ENCODE data around the gene SYT15. TPM values are rescaled to one million over a fixed set of nuclear protein-coding genes. Genes with fewer than 3 reads are reported as not detected.

The SYT15 gene
- total and polyA plus RNA-seq, 10 of the 15 experiments (the other 5 are each of a cell fraction or from before 2014, with no cell fraction given): 0.03 to 0.67 (median 0.15) TPM

GRCh38 chr10:46538155-46538554, 40.8 kb upstream of the SYT15 start (continued):
- TF ChIP-seq ZNF274 (IDR thresholded peaks at IDR 0.05; ENCODE audit: insufficient read depth, insufficient read length) (no peak), POLR2AphosphoS5 (IDR thresholded peaks at IDR 0.05; ENCODE audit: low read length) (no peak)
- TF ChIP-seq, protein P1, sequence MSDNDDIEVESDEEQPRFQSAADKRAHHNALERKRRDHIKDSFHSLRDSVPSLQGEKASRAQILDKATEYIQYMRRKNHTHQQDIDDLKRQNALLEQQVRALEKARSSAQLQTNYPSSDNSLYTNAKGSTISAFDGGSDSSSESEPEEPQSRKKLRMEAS (IDR thresholded peaks at IDR 0.05; ENCODE audit: low read depth, low read length): no peak

- ChIA-PET SMC1A (ENCODE audit: uncharacterized antibody, unreplicated experiment) (interaction anchor here (1.1 kb wide), 1 partner anchor 14 kb away, joined by 5 read pairs; no protein-coding TSS in a partner anchor), RAD21 (ENCODE audit: unreplicated experiment) (no interaction called here), POLR2A (no interaction called here), CTCF (no interaction called here)
- Histone ChIP-seq H3K4me1 (ENCODE audit: control insufficient read depth, insufficient read depth, low read length) (no peaks in the 10 kb centered on the region), H2AFZ (ENCODE audit: control insufficient read depth, low read depth, low read length) (no peak overlapping the region), H3K4me2 (ENCODE audit: control insufficient read depth, insufficient read depth) (no peak overlapping the region), H4K20me1 (ENCODE audit: control insufficient read depth, insufficient read depth) (no peaks in the 10 kb centered on the region), H3K4me3 (no peak overlapping the region), H3K9me3 (replicated peaks; ENCODE audit: control insufficient read depth, insufficient read depth, low read length) (no peaks in the 10 kb centered on the region), H3K79me2 (ENCODE audit: control insufficient read depth, insufficient read depth, low read length) (no peaks in the 10 kb centered on the region), H3K27me3 (replicated peaks in 1 of 2; ENCODE audit: control insufficient read depth in 2 of 2, insufficient read depth in 2 of 2, low read length in 1 of 2) (peaks cover 0 to 2% of the 10 kb centered on the region in 2 experiments; a peak in 1 of 4 replicates), H3K9ac (ENCODE audit: control insufficient read depth, insufficient read depth, low read length) (no peak overlapping the region), H3K27ac (ENCODE audit: control insufficient read depth, insufficient read depth) (no peak overlapping the region), H3K36me3 (ENCODE audit: control insufficient read depth in 2 of 2, insufficient read depth in 2 of 2, low read length in 1 of 2) (no peaks in the 10 kb centered on the region)
- in situ Hi-C loops (cut with MboI) (no loop called here), intact Hi-C loops (cut with micrococcal nuclease; ENCODE audit: unreplicated experiment) (no loop called here)
- no peak for TF ChIP-seq ZNF384 (IDR thresholded peaks at IDR 0.05; ENCODE audit: borderline replicate concordance, low read depth, low read length)
- TF ChIP-seq ZNF217 (IDR thresholded peaks at IDR 0.05): no peak
- no peak for TF ChIP-seq POLR2AphosphoS5 (IDR thresholded peaks at IDR 0.05; ENCODE audit: low read length)
- TF ChIP-seq CEBPB (IDR thresholded peaks at IDR 0.05; ENCODE audit: borderline replicate concordance in 1 of 2, low read depth in 2 of 2, low read length in 2 of 2): no peak
- TF ChIP-seq DPF2 (IDR thresholded peaks at IDR 0.05): no peak
- TF ChIP-seq TCF3 (IDR thresholded peaks at IDR 0.05; ENCODE audit: borderline replicate concordance, insufficient read depth, low read depth, low read length): no peak
- TF ChIP-seq EED (IDR thresholded peaks at IDR 0.05; ENCODE audit: low read depth): no peak
- no peak for TF ChIP-seq GABPA (IDR thresholded peaks at IDR 0.05; ENCODE audit: low read depth)
- WGBS (ENCODE audit: insufficient coverage, insufficient replicate concordance, low lambda C conversion rate, missing lambda C conversion rate): 15% methylated on average over 3 of the region's 3 CpGs
- ATAC-seq (no peak), DNase-seq (ENCODE audit: low read depth, low spot score) (no peak), FAIRE-seq (no peak)
- BruUV-seq (replicated peaks): no TSS peak
Measured at GRCh38 chr10:46538717-46539426, 40.1 kb upstream of the SYT15 start.
